Karpas-422 (cell line): ENCODE results near the gene DLG1. TPM values are rescaled to one million over a fixed set of nuclear protein-coding genes. Genes with fewer than 3 reads are reported as not detected.
A peak's percentile ranks its signal among the peaks of the same experiment; 100 is the strongest.

Experiments used
- DNase-seq: peaks from one replicate; pipeline ENCODE4 v3.0.0-alpha.2; 2015
- H2AFZ ChIP-seq: fragments of 200-600 bp; sonication (generic); 2 replicates; pipeline ENCODE4 v1.6.1; 2014; ENCODE audit warnings: antibody characterized with exemption, low read length, mixed read lengths
- H3K27ac ChIP-seq: fragments of 200-600 bp; sonication (generic); 2 replicates; pipeline ENCODE4 v1.5.1; 2014; ENCODE audit warnings: mild to moderate bottlenecking, low read length, moderate library complexity
- H3K27me3 ChIP-seq: fragments of 200-600 bp; sonication (generic); 2 replicates; pipeline ENCODE4 v1.6.1; 2014; ENCODE audit warnings: low read length, mixed read lengths
- H3K36me3 ChIP-seq: fragments of 200-600 bp; sonication (generic); 2 replicates; pipeline ENCODE4 v1.6.1; 2014; ENCODE audit warnings: low read length, mixed read lengths; ENCODE audit not compliant: insufficient read depth
- H3K4me1 ChIP-seq: fragments of 200-600 bp; sonication (generic); 2 replicates; pipeline ENCODE4 v1.6.1; 2014; ENCODE audit warnings: mild to moderate bottlenecking, low read length, mixed read lengths
- H3K4me2 ChIP-seq: fragments of 200-600 bp; sonication (generic); 2 replicates; pipeline ENCODE4 v1.6.1; 2014; ENCODE audit warnings: low read length, low read depth, mild to moderate bottlenecking; ENCODE audit not compliant: poor library complexity, severe bottlenecking
- H3K4me3 ChIP-seq: fragments of 200-600 bp; sonication (generic); 2 replicates; pipeline ENCODE4 v1.5.1; 2014; ENCODE audit warnings: mild to moderate bottlenecking, antibody characterized with exemption, low read length, mixed read lengths
- H3K79me2 ChIP-seq: fragments of 200-600 bp; sonication (generic); 2 replicates; pipeline ENCODE4 v1.6.1; 2014; ENCODE audit warnings: mild to moderate bottlenecking, low read length, mixed read lengths
- H3K9ac ChIP-seq: fragments of 200-600 bp; sonication (generic); 2 replicates; pipeline ENCODE4 v1.6.0; 2014; ENCODE audit warnings: low read length
- H3K9me2 ChIP-seq: fragments of 200-600 bp; sonication (generic), shearing (Covaris generic); replicated peaks from 2 replicates; pipeline ENCODE4 v1.6.0; 2014; ENCODE audit warnings: mild to moderate bottlenecking, low read length, moderate library complexity; ENCODE audit not compliant: insufficient read depth
- H3K9me3 ChIP-seq: fragments of 300-700, 200-600 bp; sonication (generic); 2 replicates; pipeline ENCODE4 v1.6.1; 2014; ENCODE audit warnings: low read length, mixed read lengths
- H4K20me1 ChIP-seq: fragments of 200-600 bp; sonication (generic); 2 replicates; pipeline ENCODE4 v1.6.1; 2014; ENCODE audit warnings: mild to moderate bottlenecking, antibody characterized with exemption, low read length, low read depth; ENCODE audit not compliant: insufficient read depth
- total RNA-seq: library from RNA; depleted of rRNA; stranded (reverse); fragments of >200 nt; shearing (Covaris generic); gene quantifications from 2 replicates; pipeline ENCODE4 v1.2.3, GENCODE V29; 2014; ENCODE audit warnings: low replicate concordance

Gene DLG1
- total RNA-seq, 1 experiment from 2014 or later = 92.6 TPM

- Histone ChIP-seq H3K27ac (no peak overlapping the region), H3K4me3 (no peak overlapping the region), H3K27me3 (no peaks in the 10 kb centered on the region), H3K9ac (no peak overlapping the region), H3K4me1 (peaks cover 18% of the 10 kb centered on the region), H4K20me1 (no peaks in the 10 kb centered on the region), H3K9me3 (peaks cover 11% of the 10 kb centered on the region), H3K9me2 (no peaks in the 10 kb centered on the region), H2AFZ (no peak overlapping the region), H3K4me2 (no peak overlapping the region), H3K79me2 (peaks cover 99% of the 10 kb centered on the region), H3K36me3 (peaks cover 41% of the 10 kb centered on the region)
- no peak for DNase-seq
Observed at GRCh38 chr3:197236362-197236761, 62.0 kb downstream of the DLG1 start.

GRCh38 chr3:197234947-197235914, 63.2 kb downstream of the DLG1 start:
- H3K36me3 ChIP-seq = peaks cover 36% of the 10 kb centered on the region
- no peaks in the 10 kb centered on the region for H4K20me1 ChIP-seq
- H3K9ac ChIP-seq = no peak overlapping the region
- peaks cover 3% of the 10 kb centered on the region for H3K9me3 ChIP-seq
- no peak overlapping the region for H3K4me2 ChIP-seq
- DNase-seq = no peak
- no peaks in the 10 kb centered on the region for H3K9me2 ChIP-seq
- peaks cover 99% of the 10 kb centered on the region for H3K79me2 ChIP-seq
- no peak overlapping the region for H3K27ac ChIP-seq
- H3K4me3 ChIP-seq = no peak overlapping the region
- H3K27me3 ChIP-seq = no peaks in the 10 kb centered on the region
- no peak overlapping the region for H2AFZ ChIP-seq
- peaks cover 18% of the 10 kb centered on the region for H3K4me1 ChIP-seq

- Histone ChIP-seq H3K27ac (no peak overlapping the region), H3K4me2 (no peak overlapping the region), H4K20me1 (no peaks in the 10 kb centered on the region), H3K9me3 (no peaks in the 10 kb centered on the region), H3K36me3 (peaks cover 17% of the 10 kb centered on the region), H3K4me3 (no peak overlapping the region), H3K4me1 (peaks cover 41% of the 10 kb centered on the region), H3K27me3 (no peaks in the 10 kb centered on the region), H2AFZ (no peak overlapping the region), H3K9ac (no peak overlapping the region), H3K79me2 (peaks cover 99% of the 10 kb centered on the region), H3K9me2 (no peaks in the 10 kb centered on the region)
- no peak for DNase-seq
Observed at GRCh38 chr3:197231321-197231720, 67.1 kb downstream of the DLG1 start.

- H3K9me2 ChIP-seq = no peaks in the 10 kb centered on the region
- no peak for DNase-seq
- peaks cover 99% of the 10 kb centered on the region for H3K79me2 ChIP-seq
- no peak overlapping the region for H3K4me3 ChIP-seq
- no peak overlapping the region for H3K9ac ChIP-seq
- peaks cover 6% of the 10 kb centered on the region for H3K36me3 ChIP-seq
- H2AFZ ChIP-seq = no peak overlapping the region
- no peaks in the 10 kb centered on the region for H4K20me1 ChIP-seq
- H3K4me1 ChIP-seq = peaks cover 45% of the 10 kb centered on the region
- no peak overlapping the region for H3K4me2 ChIP-seq
- no peaks in the 10 kb centered on the region for H3K9me3 ChIP-seq
- H3K27ac ChIP-seq = no peak overlapping the region
- no peaks in the 10 kb centered on the region for H3K27me3 ChIP-seq
Observed at GRCh38 chr3:197229836-197230235, 68.6 kb downstream of the DLG1 start.

GRCh38 chr3:197229178-197229577, 69.2 kb downstream of the DLG1 start:
- no peak for DNase-seq
- Histone ChIP-seq H3K36me3 (no peaks in the 10 kb centered on the region), H3K9me3 (no peaks in the 10 kb centered on the region), H4K20me1 (no peaks in the 10 kb centered on the region), H3K79me2 (peaks cover 98% of the 10 kb centered on the region), H3K4me1 (peaks cover 45% of the 10 kb centered on the region), H3K9ac (no peak overlapping the region), H3K4me2 (no peak overlapping the region), H3K27me3 (no peaks in the 10 kb centered on the region), H2AFZ (no peak overlapping the region), H3K4me3 (no peak overlapping the region), H3K9me2 (no peaks in the 10 kb centered on the region), H3K27ac (no peak overlapping the region)

- no peaks in the 10 kb centered on the region for H4K20me1 ChIP-seq
- peaks cover 98% of the 10 kb centered on the region for H3K79me2 ChIP-seq
- no peak for DNase-seq
- no peak overlapping the region for H3K4me2 ChIP-seq
- no peak overlapping the region for H3K9ac ChIP-seq
- H2AFZ ChIP-seq = no peak overlapping the region
- H3K27ac ChIP-seq = no peak overlapping the region
- H3K36me3 ChIP-seq = no peaks in the 10 kb centered on the region
- H3K9me3 ChIP-seq = no peaks in the 10 kb centered on the region
- H3K4me3 ChIP-seq = no peak overlapping the region
- no peaks in the 10 kb centered on the region for H3K27me3 ChIP-seq
- H3K4me1 ChIP-seq = peaks cover 51% of the 10 kb centered on the region
- H3K9me2 ChIP-seq = no peaks in the 10 kb centered on the region
Observed at GRCh38 chr3:197227780-197228574, 70.4 kb downstream of the DLG1 start.

GRCh38 chr3:197226179-197226578, 72.2 kb downstream of the DLG1 start:
- H3K27ac ChIP-seq = no peak overlapping the region
- no peaks in the 10 kb centered on the region for H3K36me3 ChIP-seq
- H3K9ac ChIP-seq = no peak overlapping the region
- H3K4me2 ChIP-seq = no peak overlapping the region
- no peaks in the 10 kb centered on the region for H4K20me1 ChIP-seq
- peaks cover 98% of the 10 kb centered on the region for H3K79me2 ChIP-seq
- no peaks in the 10 kb centered on the region for H3K9me2 ChIP-seq
- no peak overlapping the region for H2AFZ ChIP-seq
- peak; percentile 64 for DNase-seq
- H3K27me3 ChIP-seq = no peaks in the 10 kb centered on the region
- peaks cover 52% of the 10 kb centered on the region for H3K4me1 ChIP-seq
- H3K4me3 ChIP-seq = no peak overlapping the region
- no peaks in the 10 kb centered on the region for H3K9me3 ChIP-seq

- H3K4me1 ChIP-seq = peaks cover 52% of the 10 kb centered on the region
- H3K9ac ChIP-seq = no peak overlapping the region
- no peak overlapping the region for H3K4me2 ChIP-seq
- H3K4me3 ChIP-seq = no peak overlapping the region
- H3K79me2 ChIP-seq = peaks cover 98% of the 10 kb centered on the region
- H3K9me3 ChIP-seq = no peaks in the 10 kb centered on the region
- no peak overlapping the region for H2AFZ ChIP-seq
- no peaks in the 10 kb centered on the region for H3K36me3 ChIP-seq
- H3K27me3 ChIP-seq = no peaks in the 10 kb centered on the region
- no peaks in the 10 kb centered on the region for H3K9me2 ChIP-seq
- no peak overlapping the region for H3K27ac ChIP-seq
- no peaks in the 10 kb centered on the region for H4K20me1 ChIP-seq
- DNase-seq = no peak
Observed at GRCh38 chr3:197225579-197225978, 72.8 kb downstream of the DLG1 start.
